ENCODE results near the gene CAMSAP1.

DNA sequence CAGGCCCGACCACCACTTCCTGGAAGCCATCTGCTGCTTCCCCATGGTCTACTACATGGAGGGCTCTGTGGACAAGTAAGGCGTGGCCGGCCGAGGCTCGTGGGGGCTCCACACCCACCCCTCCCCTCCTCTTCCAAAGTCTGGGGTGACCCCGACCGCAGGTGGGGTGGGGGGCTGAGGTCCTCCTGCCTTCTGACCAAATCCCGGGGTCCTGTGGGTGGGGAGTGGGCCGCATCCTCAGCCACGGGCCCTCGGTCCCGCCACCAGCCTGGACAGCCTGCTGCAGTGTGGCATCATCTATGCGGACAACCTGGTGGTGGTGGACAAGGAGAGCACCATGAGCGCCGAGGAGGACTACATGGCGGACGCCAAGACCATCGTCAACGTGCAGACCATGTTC lies 128.9 kb downstream of the CAMSAP1 start:
- no peak for TF ChIP-seq CTCF (IDR thresholded peaks at IDR 0.05; ENCODE audit: low read depth, low read length)
- no peak for TF ChIP-seq EZH2phosphoT487 (IDR thresholded peaks at IDR 0.05; ENCODE audit: low read depth)

Measured in OCI-LY3 (cell line).